Inferior parietal cortex (tissue), 1 donor: Measurements from ENCODE around the gene KLF2.

ENCODE experiments used
- DNase-seq: peaks from one replicate; pipeline ENCODE4 v3.0.0-alpha.2; 2016; ENCODE audit errors: extremely low spot score

Gene KLF2

DNA sequence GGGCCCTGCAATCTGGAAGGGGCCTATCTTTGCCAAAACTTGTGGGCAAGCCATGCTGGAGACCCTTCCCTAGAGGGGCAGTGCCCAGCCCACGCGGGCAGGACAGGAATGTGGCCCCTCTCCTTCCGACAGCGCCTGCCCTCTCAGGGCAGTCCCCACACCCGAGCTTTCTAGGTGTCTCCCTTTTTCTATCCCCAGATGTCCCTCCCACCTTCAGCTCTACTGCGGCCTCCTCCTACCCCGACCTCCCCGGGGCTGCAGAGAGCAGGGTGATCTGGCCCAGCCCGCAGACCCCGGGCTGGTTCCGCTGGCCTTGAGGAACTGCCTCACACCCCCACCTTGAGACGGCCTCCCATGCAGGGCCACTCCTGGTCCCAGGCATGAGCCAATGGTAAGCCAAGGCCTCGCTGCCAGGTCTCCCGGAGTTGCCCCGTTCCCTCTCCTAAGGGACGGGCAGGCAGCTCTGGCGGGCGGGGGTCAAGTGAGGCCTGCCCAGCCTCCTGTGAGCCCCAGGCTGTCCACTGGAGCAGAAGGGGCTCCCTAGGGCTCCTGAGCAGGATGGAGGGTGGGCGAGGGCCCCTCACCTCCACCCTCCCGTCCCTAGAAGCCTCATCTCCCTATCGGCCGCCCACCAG is 39.7 kb downstream of the KLF2 start:
- DNase-seq = no peak

DNA sequence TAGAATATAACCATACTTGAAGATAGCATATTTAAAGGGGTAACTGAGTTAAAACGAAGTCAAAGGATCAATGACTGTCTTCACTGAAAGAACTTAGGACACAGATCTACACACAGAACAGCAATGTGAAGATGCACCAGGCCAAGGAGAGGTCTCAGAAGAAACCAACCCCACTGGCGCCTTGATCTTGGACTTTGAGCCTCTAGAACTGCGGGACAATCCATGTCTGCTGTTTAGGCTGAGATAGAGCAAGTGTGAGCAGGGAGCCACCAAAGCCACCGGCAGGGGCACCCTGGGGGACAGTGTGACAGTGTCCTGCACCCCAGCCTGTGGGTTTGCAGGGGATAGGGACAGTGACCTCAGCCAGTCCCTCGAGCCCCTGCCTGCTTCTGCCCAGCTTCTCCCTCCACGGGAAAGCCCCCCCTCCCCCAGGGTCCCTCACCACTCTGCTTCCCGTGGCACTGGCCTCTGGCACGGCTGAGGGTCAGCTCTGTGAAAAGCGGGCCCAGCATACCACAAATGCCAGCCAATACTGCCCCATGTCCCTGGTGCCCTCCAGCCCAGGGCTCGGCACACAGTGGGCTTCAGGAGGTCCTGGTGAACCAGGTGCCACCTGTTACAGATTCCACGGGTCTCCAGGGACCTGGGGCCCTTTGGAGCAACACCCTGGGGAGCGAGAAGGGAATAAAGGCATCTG is 40.8 kb downstream of the KLF2 start:
- DNase-seq = no peak

DNA sequence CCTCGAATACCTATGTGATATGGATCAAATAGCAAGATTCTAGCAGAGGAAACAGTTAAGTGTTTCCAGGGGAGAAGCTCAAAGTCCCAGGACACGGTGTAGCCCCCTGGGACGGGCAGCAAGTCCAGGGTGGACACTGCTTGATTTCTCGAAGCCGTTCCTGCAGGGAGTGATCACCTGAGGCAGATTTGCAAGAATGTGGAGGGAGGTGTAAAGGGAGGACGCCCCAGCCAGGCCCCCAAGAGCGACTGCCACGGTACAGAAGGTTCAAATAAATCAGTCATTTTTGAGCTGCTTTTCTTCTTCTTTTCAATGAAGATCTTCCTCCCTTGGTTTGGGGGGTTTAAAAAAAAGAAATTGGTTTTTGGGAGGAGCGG is 41.4 kb downstream of the KLF2 start:
- no peak for DNase-seq

DNA sequence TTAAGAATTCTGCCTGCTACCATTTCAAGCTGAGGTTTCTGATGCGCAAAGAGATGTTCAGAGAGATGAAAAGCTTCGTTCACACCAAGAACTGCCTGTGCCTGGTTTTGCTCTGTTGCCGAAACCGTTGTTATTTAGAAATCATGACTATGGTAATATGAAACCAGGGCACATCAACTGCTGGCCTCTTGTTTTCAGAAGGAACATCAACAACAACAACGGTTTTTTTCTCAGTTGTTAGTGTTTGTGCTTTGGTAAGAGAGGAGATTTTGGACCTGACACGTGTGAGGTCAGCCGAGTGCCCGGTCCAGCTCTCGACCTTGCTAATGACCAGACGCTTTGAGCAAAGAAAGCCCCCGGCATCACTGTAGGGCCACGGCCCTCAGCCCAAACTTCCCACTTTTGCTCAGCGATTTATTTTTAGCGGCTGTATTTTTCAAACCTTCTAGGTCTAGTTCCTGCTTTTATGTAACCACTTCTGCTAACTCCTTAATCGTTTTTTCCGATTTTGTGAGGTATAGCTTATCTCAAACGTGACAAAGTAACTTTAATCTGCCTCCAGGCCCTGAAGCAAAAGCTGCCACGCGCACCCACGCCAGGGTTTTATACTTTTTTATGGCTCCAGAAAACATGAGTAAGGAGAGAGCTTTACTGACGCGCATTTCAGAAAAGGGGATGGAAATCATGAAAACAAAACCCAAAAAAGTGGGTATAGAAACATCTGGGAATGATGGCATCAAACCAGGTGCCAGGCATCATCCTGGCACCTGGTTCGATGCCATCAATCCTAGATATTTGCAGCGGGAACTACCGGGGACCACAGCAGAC is 42.0 kb downstream of the KLF2 start:
- DNase-seq = no peak

DNA sequence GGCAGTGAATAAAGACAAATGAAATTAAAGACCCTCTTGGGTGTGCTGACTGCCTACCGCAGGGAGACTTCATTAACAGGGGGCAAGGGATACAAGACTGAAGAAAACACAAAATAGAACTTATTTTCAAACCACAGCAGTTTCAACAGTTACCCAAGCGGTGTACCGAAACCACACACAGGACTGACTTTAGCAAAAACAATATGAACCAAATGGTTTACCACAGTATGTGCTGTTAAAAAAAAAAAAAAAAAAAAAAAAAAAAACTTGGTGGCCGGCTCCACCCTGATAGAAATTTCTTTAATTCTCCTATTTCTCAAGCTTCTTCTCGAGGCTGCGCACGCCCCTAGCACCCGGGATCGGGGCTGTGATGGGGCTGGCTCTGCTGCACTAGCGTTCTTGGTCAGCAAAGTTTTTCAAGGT is 42.6 kb downstream of the KLF2 start:
- no peak for DNase-seq

DNA sequence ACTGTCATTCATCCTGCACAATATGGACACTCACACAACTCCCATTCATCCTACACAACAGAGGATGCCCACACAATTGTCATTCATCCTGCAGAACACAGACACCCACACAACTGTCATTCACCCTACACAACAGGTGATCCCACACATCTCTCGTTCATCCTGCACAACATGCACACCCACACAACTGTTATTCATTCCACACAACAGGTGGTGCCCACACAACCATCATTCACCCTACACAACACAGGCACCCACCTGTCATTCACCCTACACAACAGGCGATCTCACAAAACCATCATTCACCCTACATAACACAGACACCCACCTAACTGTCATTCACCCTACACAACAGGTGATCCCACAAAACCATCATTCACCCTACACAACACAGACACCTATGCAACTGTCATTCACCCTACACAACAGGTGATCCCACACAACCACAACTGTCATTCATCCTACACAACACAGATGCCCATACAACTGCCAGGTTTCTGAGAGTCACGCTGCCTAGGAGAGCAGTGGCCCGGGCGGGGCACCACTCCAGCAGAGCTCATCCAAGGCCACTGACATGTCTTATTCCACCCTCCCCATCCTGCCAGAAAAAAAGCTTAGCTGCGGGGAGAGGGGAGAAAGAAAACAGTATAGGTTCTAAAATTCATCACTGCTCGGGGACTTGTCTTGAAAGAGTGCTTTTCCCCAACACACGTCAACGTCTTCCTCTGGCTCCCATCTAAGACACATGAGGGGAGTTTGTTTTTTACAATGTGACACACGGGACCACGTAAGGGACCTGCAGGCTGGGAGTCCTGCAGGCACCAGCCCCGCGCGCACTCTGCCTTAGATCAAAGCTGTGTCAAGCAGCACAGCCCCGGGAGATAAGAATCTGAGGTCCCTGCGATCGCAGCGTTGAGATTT is 44.0 kb downstream of the KLF2 start:
- no peak for DNase-seq

DNA sequence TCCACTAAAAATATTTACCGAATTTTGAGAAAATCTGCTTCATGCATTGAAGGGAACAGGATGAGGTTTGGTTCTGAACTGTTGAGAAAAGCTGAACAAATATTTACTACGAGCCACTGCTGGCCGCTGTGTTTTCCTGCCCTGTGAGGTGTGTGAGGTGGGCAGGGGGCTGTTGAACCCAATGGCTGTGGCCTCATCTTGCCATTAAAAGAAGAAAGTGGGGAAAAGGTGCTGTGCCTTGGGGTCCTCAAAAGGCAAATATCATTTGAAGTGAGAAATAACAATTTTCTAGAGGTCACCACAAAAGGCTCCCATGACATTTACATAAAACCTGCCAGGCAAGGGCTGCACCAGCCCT is 44.7 kb downstream of the KLF2 start:
- DNase-seq = no peak

DNA sequence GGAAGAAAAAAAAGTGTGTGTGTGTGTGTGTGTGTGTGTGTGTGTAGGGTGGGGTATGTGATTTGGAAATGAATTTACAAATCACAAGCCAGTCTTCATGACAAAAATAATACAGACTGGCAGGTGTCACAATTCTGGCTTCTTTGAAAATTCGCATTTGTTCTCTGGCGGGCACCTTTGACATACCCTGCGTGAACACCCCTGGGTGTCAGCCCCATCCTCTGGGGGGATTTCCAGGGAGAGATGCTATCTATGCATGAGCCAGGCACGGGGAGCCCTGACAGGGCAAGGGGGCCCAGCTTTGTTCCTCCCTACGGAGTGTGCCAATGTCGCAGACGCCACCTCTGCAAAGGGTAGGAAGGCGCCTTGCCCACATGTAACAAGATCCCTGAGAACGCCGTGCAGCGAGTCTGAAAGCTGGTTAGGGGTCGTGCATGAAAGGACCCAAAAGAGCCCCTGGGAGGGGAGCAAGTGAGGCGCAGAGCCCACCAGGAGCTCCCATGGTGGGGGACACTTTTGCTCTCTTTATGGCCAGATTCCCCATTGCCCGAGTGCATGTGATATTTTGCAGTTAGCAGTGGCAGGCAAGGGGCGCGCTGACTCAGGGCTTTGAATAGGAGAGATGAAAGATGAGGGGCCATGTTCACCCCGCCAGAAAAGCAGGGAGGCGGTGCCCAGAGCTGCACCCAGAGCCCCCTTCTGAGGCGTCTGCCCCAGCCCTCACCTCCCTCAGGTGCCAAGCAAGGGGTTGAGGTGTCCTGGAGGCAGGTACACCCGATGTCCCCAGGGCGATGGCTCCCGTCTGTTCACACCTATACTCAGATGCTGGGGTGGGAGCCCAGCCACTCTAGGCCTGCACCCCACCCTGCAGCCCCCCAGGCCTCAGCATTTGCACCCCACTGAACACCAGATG is 45.3 kb downstream of the KLF2 start:
- no peak for DNase-seq

DNA sequence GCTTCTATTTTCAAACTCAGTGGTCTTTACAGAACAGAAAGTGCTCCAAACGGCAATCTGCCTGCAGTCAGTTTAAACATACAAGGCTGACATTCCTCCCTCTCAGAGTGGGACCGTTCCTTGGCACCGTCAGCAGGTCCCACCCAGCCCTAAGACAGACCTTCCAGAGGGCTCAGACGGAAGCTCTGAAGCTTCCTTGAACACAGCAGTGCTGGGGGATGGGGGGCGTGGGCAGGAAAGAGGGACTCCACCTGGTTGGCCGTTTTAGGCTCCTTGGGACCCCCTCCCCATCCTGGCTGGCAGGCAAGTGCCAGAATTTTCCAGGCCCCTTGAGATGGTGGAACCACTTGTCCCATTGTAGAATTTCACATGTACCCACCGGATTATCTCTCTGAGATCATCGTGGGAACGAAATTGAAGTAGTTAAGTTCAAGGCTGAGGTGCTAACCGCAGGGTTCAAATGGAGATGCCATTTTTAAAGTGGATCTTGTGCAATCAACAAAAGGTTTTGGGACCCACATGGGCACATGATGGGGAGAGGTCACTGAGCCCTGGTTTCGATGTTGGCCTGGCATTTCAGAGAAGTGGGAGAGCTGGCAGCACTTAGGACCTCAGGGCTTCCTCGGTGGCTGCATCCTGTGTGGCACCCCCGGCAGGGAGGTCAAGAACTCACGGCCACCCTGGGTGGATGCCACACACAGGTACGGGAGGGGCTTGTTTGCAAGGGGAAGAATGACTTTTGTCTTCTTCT is 46.2 kb downstream of the KLF2 start:
- DNase-seq = no peak

DNA sequence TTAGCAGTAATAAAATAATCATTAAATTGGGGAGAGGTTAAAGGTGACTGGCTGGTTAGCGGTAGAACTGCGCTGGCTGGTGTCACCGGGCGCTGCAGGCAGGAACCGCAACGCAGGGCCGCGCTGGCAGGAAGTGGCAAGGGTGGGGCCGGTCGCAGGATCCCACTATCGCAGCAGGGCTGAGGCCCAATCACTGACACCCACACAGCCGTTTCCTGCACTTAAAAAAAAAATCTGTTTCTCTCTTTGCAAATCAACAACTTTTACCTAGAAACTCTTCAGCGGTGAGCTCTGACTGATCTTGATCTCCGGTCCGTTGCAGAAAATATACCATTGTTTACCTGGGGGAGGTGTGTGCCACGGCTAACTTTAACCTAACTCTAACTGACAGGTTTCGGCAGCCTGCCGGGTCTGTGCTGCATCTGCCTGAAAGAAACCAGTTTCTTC is 46.9 kb downstream of the KLF2 start:
- DNase-seq = no peak

DNA sequence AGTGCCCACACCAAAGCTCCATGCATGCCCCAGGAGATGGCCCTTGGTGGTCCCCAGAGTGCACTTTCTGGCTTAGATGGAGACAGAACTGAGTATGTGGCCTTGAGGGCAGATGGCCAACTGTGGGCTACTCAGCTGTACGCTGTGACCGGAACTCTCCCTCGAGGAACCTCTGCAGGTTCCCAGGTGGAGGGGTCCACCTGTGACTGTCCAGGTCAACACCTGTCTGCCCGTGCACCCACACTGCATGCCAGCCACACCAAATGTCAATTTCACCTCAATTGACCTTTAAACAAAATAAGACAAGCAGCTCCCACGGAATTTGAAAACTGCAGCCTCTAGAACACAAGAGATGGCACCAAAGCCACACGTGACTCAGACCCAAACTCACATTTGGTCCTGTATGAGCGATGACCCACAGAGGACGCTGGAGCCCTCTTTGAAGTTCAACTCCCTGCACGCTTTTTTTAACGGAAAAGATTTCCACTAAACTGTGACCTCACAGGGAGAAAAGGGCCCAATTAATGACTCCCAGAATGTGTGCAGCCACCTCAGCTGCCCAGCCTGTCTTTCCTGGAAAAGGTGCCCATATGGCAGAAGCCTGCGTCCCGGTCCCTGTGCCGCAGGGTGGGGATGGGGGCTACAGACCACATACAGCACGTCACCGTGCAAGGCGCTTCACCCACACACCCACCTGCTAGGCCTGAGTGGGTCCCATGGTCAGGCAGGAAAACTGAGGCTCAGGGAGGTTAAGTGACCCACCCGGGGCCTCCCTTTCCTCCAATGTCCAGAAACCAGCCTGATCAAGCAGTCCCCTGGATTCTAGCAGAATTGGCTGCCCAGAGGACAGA is 47.7 kb downstream of the KLF2 start:
- no peak for DNase-seq

DNA sequence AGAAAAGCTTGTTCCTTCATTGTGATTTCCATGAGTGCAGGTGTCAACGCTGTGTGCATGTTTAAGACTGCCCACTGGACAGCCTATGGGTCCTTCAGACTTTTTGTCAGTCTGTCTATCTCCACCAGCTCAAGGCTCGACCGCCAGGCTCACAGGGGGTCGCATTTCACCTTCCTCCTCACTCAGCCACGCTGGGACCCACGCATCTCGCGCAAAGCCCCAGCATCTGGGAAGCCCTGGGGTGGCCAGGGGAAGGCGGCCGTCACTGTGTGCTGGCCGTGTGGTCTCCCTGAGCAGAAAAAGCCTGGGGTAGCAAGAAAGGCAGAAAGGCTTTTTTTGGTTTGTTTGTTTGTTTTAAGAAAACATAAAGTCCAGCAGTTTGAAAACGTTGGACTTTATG is 48.5 kb downstream of the KLF2 start:
- no peak for DNase-seq

DNA sequence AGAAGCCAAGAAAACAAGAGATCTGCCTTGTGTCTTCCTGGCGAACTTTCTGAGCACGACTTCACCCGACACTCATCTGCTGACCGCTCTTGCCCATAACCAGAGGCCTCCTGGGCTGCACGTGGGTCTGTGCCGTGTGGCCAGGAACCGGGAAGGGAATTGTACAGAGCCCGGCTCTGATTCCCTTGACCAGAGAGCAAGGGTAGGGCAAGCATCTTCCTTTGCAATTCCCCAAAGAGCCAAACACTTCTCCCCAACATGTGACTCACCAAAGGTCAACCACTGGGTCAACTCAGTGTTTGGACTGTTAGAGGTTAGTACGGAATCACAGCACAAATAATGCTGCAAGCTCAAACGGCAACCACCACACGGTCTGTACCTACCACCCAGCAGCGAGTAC is 48.9 kb downstream of the KLF2 start:
- no peak for DNase-seq

DNA sequence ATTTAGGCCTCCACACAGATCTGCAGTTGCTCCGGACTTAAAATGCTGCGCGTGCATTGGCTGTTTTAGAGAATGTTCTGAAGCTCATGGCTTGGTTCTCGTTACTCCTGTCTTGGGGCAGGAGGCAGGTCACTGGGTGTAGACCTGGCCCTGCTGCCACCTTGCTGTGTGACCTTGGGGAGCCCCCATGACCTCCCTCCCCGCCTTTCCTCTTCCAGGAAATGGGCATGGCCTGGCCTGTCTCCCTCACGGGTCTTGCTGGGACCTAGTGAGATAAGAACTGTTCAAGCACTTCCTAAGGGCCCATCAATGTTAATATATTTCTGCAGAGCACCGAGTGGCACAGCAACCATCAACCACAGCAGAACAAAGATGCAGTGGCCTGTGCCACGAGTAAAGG is 49.4 kb downstream of the KLF2 start:
- DNase-seq = no peak

DNA sequence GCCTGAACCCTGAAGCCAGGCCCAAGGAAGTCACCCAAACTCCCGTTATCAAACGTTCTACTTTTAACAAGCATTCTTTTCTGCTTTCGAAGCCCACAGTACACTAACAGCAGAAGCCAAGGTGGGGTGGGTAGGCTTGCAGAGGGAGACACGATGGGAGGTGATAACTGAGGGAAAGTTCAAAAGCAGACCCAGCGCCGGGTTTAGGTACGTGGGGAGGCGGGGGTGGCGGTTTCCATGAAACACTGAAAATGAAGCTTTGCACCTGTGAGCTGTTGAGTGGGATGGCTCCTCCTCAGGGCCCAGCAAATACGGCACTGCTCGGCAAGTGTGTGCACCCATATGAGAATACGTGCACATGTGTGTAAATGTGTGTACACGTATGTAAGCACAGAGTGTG is 49.8 kb downstream of the KLF2 start:
- DNase-seq = no peak

DNA sequence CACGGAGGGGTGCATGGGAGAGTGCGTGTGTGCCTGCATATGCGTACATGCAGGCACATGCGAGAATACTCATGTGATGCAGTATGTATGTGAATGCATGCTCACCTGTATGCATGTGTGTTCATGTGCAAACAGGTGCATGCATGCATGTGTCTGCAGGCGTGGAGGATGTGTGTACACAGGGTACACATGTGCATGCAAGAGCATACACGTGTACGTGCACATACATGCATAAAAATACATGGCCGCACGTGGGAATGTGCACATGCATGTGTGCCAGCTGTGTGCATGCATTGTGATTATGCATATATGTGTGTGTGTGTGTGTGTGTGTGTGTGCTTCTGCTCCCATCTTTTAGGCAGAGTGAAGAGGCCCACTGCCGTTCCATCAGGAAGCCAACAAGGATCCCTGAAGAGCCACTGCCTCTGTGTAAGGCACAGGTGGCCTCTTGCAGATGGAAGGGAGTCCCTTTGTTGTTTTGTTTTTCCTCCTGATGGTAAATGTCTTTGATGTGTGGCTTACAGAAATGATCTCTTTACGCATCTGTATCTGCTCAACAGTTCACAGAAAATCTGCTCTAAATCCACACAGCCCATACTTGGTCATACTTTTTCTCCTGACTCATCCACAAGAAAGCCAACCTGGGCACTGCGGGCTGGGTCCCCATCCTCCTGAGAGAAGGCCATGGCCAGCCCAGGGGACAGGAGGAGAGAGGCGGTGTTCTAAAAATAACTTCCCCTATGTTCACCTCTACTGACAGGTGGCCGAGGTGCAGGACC is 50.7 kb downstream of the KLF2 start:
- DNase-seq = no peak

DNA sequence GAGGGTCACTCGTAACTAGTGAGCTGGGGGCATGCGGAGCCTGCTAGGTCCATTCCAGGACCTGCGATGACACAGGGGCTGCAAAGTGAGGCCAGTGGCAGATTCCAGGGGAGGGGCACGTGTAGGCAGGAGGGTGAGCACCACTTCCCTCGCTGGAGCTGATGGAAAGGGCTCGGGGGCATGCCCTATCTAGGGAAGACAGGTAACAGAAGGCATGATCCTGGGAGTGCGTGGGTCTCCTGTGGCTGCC is 51.2 kb downstream of the KLF2 start:
- no peak for DNase-seq

DNA sequence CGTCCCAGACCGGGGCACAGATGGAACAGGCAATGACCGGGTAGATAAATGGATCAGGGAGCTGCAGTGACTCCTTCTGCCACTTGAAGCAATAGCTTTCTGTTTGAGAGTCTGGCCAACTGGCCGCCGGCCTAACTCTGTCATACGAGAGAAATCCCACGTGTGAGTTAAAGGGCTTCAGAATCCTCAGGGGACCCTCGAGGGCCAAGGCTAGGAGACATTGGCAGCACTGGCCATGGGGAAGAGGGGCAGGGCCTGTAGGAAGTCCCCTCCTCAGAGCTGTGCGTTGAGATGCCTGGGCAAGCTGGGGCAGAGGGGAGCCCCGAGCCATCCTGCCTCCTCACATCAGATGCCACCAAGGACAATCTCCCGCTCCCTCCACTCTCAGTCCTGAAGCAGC is 51.6 kb downstream of the KLF2 start:
- DNase-seq = no peak

DNA sequence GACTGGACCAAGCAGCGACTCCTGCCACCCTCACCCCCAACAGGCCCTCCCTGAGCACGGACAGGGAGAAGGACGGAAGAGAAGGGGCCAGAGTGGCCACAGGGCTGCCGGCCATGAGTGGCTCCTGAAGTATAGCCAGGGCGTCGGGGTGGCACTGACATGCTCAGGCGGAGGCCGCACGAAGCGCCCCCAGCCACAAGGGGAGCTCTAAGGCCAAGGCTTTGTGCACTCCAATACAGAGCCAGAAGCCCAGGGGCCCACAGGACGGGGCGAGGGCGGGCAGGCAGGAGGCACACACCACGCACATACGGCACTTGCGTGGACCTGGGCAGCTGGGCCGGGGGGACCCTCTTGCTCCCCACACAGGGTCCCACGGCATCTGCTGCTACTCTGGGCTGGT is 52.0 kb downstream of the KLF2 start:
- no peak for DNase-seq
